K562 (cell line): ENCODE data around the gene C5orf24. TPM values are rescaled to one million over a fixed set of nuclear protein-coding genes. Genes with fewer than 3 reads are reported as not detected.
A peak's percentile ranks its signal among the peaks of the same experiment; 100 is the strongest.

Experiments
- CBX8 ChIP-seq: fragments of 200-600 bp; sonication (generic); IDR thresholded peaks from 2 replicates; pipeline ENCODE4 v1.6.1; 2012; ENCODE audit warnings: borderline replicate concordance, mixed run types, low read depth, mild to moderate bottlenecking, moderate library complexity, mixed read lengths, low read length, control low read depth, inconsistent platforms; ENCODE audit not compliant: poor library complexity, severe bottlenecking; ENCODE audit errors: extremely low read depth
- DIDO1 ChIP-seq: fragments of 450-650 bp; IDR thresholded peaks from 2 replicates; pipeline ENCODE4 v1.6.1; 2016; ENCODE audit warnings: low read depth, missing biosample characterization, missing genetic modification characterization
- HDAC2 ChIP-seq: fragments of 450-650 bp; IDR thresholded peaks from 2 replicates; pipeline ENCODE4 v1.6.1; 2016; ENCODE audit warnings: mild to moderate bottlenecking
- MYBL2 ChIP-seq, 2 experiments: fragments of 450-650 bp in 1 of 2; sonication (generic) in 1 of 2; formaldehyde crosslinking in 1 of 2; IDR thresholded peaks; 2 replicates each; pipeline versions ENCODE4 v1.6.1 to v1.8.1; 2017 to 2022; ENCODE audit warnings: borderline replicate concordance in 1 of 2, inconsistent platforms in 1 of 2, low read depth in 1 of 2, mild to moderate bottlenecking in 1 of 2, missing genetic modification reagents in 1 of 2, moderate library complexity in 1 of 2
- NR2F6 ChIP-seq: fragments of 450-650 bp; formaldehyde crosslinking; IDR thresholded peaks from 2 replicates; pipeline ENCODE4 v1.4.0; 2020; ENCODE audit warnings: mild to moderate bottlenecking
- SRSF9 ChIP-seq: fragments of 200-400 bp; formaldehyde crosslinking; IDR thresholded peaks from 2 replicates; pipeline ENCODE4 v1.6.1; 2017; ENCODE audit warnings: low read depth, low read length, borderline replicate concordance
- ZNF23 ChIP-seq: fragments of 250-450 bp; sonication (Bioruptor Pico); IDR thresholded peaks from 2 replicates; pipeline ENCODE4 v1.4.0; 2020; ENCODE audit warnings: mild to moderate bottlenecking
- ZNF239 ChIP-seq: fragments of 250-450 bp; sonication (Bioruptor Pico); IDR thresholded peaks from 2 replicates; pipeline ENCODE4 v1.4.0; 2020; ENCODE audit warnings: mild to moderate bottlenecking
- polyA plus RNA-seq, 8 experiments: library from polyadenylated mRNA; depleted of rRNA in 4 of 8; stranded (reverse) in 5 of 8; unstranded in 3 of 8; fragments of >200 nt; fragmentation: Nextera tagmentation in 2 of 8; fragmentation: Illumina TruSeq in 1 of 8; extraction: Ambion mirVana in 2 of 8; extraction: Trizol in 1 of 8; gene quantifications; 2 replicates each; pipeline versions ENCODE4 v1.2.1 to v1.2.3, GENCODE V29; 2011 to 2014; ENCODE audit warnings: inconsistent platforms in 1 of 8, missing spikeins in 1 of 8
- total RNA-seq, 7 experiments: library from RNA; depleted of rRNA in 6 of 7; stranded (reverse); fragments of >200 nt in 6 of 7; fragmentation: Illumina TruSeq in 2 of 7; extraction: Trizol in 2 of 7; gene quantifications; 2 replicates each; pipeline versions ENCODE4 v1.2.1 to v1.2.3, GENCODE V29; 2011 to 2021; ENCODE audit warnings: low replicate concordance in 1 of 7
- TF ChIP-seq, protein P1 (sequence below): IDR thresholded peaks from 2 replicates; pipeline ENCODE4 v1.6.1; 2016; ENCODE audit warnings: missing genetic modification characterization, missing compliant biosample characterization
- TF ChIP-seq, protein P2 (sequence below): sonication (generic); formaldehyde crosslinking; IDR thresholded peaks from 2 replicates; pipeline ENCODE4 v1.8.1; 2023; ENCODE audit warnings: mild to moderate bottlenecking, missing genetic modification reagents
- TF ChIP-seq, protein P3 (sequence below): fragments of 450-650 bp; IDR thresholded peaks from 2 replicates; pipeline ENCODE4 v1.6.1; 2016; ENCODE audit warnings: mild to moderate bottlenecking, moderate library complexity

C5orf24 gene
- total and polyA plus RNA-seq, 9 of the 15 experiments (the other 6 are each of a cell fraction or from before 2014, with no cell fraction given): 8.9 to 38.6 (median 28.4) TPM

DNA sequence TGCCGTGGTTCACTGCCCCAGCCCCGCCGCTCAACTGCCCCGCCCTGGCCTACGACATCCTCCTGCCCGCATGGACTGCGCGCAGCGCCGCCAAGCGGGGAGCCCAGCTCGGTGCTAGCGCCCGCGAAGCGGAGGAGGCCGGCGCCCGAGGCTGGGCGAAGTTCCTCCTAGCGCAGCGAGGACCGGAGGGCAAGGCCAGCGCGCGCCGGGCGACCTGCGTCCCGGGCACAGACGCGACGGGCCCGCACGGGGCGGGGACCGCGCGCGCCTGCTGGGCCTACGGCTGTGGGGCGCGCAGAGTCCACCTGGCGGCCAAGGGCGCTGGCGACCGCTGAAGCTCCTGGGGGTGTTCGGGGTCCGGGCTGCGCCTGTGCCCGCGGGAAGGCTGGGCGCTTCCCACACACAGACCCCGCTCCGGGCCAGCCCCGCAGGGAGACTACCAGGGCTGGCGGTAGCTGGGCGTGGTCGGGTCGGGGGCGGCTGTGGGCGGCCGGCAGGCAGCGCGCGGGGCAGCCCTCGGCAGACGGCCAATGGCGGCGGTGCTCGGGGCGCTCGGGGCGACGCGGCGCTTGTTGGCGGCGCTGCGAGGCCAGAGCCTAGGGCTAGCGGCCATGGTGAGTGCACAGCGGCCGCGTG, 59.0 kb downstream of the C5orf24 start, which contains the start of gene PCBD2 (continued):
- TF ChIP-seq, protein P1, sequence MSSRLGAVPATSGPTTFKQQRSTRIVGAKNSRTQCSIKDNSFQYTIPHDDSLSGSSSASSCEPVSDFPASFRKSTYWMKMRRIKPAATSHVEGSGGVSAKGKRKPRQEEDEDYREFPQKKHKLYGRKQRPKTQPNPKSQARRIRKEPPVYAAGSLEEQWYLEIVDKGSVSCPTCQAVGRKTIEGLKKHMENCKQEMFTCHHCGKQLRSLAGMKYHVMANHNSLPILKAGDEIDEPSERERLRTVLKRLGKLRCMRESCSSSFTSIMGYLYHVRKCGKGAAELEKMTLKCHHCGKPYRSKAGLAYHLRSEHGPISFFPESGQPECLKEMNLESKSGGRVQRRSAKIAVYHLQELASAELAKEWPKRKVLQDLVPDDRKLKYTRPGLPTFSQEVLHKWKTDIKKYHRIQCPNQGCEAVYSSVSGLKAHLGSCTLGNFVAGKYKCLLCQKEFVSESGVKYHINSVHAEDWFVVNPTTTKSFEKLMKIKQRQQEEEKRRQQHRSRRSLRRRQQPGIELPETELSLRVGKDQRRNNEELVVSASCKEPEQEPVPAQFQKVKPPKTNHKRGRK (tag): no peak
- TF ChIP-seq, protein P2, sequence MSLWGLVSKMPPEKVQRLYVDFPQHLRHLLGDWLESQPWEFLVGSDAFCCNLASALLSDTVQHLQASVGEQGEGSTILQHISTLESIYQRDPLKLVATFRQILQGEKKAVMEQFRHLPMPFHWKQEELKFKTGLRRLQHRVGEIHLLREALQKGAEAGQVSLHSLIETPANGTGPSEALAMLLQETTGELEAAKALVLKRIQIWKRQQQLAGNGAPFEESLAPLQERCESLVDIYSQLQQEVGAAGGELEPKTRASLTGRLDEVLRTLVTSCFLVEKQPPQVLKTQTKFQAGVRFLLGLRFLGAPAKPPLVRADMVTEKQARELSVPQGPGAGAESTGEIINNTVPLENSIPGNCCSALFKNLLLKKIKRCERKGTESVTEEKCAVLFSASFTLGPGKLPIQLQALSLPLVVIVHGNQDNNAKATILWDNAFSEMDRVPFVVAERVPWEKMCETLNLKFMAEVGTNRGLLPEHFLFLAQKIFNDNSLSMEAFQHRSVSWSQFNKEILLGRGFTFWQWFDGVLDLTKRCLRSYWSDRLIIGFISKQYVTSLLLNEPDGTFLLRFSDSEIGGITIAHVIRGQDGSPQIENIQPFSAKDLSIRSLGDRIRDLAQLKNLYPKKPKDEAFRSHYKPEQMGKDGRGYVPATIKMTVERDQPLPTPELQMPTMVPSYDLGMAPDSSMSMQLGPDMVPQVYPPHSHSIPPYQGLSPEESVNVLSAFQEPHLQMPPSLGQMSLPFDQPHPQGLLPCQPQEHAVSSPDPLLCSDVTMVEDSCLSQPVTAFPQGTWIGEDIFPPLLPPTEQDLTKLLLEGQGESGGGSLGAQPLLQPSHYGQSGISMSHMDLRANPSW (CRISPR knock-in tag): 0 out of 2 replicates have a peak, but pooled peaks have one; percentile 10
- TF ChIP-seq ZNF23 (CRISPR knock-in tag) (no peak), ZNF239 (CRISPR knock-in tag) (no peak), MYBL2 (IDR thresholded peaks at IDR 0.05; ENCODE audit: low read depth) (no peak), MYBL2 (CRISPR knock-in tag; IDR thresholded peaks at IDR 0.05; ENCODE audit: borderline replicate concordance) (no peak; the same call in 1 of the 2 replicates), NR2F6 (CRISPR knock-in tag) (no peak), DIDO1 (no peak), SRSF9 (no peak), HDAC2 (no peak), CBX8 (no peak)
- TF ChIP-seq, protein P3, sequence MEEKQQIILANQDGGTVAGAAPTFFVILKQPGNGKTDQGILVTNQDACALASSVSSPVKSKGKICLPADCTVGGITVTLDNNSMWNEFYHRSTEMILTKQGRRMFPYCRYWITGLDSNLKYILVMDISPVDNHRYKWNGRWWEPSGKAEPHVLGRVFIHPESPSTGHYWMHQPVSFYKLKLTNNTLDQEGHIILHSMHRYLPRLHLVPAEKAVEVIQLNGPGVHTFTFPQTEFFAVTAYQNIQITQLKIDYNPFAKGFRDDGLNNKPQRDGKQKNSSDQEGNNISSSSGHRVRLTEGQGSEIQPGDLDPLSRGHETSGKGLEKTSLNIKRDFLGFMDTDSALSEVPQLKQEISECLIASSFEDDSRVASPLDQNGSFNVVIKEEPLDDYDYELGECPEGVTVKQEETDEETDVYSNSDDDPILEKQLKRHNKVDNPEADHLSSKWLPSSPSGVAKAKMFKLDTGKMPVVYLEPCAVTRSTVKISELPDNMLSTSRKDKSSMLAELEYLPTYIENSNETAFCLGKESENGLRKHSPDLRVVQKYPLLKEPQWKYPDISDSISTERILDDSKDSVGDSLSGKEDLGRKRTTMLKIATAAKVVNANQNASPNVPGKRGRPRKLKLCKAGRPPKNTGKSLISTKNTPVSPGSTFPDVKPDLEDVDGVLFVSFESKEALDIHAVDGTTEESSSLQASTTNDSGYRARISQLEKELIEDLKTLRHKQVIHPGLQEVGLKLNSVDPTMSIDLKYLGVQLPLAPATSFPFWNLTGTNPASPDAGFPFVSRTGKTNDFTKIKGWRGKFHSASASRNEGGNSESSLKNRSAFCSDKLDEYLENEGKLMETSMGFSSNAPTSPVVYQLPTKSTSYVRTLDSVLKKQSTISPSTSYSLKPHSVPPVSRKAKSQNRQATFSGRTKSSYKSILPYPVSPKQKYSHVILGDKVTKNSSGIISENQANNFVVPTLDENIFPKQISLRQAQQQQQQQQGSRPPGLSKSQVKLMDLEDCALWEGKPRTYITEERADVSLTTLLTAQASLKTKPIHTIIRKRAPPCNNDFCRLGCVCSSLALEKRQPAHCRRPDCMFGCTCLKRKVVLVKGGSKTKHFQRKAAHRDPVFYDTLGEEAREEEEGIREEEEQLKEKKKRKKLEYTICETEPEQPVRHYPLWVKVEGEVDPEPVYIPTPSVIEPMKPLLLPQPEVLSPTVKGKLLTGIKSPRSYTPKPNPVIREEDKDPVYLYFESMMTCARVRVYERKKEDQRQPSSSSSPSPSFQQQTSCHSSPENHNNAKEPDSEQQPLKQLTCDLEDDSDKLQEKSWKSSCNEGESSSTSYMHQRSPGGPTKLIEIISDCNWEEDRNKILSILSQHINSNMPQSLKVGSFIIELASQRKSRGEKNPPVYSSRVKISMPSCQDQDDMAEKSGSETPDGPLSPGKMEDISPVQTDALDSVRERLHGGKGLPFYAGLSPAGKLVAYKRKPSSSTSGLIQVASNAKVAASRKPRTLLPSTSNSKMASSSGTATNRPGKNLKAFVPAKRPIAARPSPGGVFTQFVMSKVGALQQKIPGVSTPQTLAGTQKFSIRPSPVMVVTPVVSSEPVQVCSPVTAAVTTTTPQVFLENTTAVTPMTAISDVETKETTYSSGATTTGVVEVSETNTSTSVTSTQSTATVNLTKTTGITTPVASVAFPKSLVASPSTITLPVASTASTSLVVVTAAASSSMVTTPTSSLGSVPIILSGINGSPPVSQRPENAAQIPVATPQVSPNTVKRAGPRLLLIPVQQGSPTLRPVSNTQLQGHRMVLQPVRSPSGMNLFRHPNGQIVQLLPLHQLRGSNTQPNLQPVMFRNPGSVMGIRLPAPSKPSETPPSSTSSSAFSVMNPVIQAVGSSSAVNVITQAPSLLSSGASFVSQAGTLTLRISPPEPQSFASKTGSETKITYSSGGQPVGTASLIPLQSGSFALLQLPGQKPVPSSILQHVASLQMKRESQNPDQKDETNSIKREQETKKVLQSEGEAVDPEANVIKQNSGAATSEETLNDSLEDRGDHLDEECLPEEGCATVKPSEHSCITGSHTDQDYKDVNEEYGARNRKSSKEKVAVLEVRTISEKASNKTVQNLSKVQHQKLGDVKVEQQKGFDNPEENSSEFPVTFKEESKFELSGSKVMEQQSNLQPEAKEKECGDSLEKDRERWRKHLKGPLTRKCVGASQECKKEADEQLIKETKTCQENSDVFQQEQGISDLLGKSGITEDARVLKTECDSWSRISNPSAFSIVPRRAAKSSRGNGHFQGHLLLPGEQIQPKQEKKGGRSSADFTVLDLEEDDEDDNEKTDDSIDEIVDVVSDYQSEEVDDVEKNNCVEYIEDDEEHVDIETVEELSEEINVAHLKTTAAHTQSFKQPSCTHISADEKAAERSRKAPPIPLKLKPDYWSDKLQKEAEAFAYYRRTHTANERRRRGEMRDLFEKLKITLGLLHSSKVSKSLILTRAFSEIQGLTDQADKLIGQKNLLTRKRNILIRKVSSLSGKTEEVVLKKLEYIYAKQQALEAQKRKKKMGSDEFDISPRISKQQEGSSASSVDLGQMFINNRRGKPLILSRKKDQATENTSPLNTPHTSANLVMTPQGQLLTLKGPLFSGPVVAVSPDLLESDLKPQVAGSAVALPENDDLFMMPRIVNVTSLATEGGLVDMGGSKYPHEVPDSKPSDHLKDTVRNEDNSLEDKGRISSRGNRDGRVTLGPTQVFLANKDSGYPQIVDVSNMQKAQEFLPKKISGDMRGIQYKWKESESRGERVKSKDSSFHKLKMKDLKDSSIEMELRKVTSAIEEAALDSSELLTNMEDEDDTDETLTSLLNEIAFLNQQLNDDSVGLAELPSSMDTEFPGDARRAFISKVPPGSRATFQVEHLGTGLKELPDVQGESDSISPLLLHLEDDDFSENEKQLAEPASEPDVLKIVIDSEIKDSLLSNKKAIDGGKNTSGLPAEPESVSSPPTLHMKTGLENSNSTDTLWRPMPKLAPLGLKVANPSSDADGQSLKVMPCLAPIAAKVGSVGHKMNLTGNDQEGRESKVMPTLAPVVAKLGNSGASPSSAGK: no peak
